Right lobe of liver (tissue), 6 donors: ENCODE data around the gene SWAP70. TPM values are rescaled to one million over a fixed set of nuclear protein-coding genes. Genes with fewer than 3 reads are reported as not detected.
A peak's percentile ranks its signal among the peaks of the same experiment; 100 is the strongest.

ENCODE experiments used
- ATAC-seq, 4 donors: fragments of 200-7000 bp; cut with Tn5 transposase; one replicate each; pipeline ENCODE4 v1.9.1; 2020; ENCODE audit warnings: mild to moderate bottlenecking in 4 of 4, moderate library complexity in 4 of 4
- DNase-seq, 3 donors: peaks; one replicate each; pipeline ENCODE4 v3.0.0-alpha.2; 2020
- H3K27ac ChIP-seq, 3 donors: fragments of 200-600 bp; one replicate each; pipeline ENCODE4 v1.8.0; 2022
- H3K27me3 ChIP-seq, 2 donors: fragments of 200-600 bp; one replicate each; pipeline ENCODE4 v1.8.0; 2022
- H3K36me3 ChIP-seq, 4 donors: fragments of 200-600 bp; sonication (generic) in 1 of 4; one replicate each; pipeline versions ENCODE4 v1.5.1 to v1.8.0; 2017 to 2022; ENCODE audit warnings: control low read depth in 1 of 4
- H3K4me1 ChIP-seq, 4 donors: fragments of 200-600 bp; sonication (generic) in 1 of 4; one replicate each; pipeline versions ENCODE4 v1.5.1 to v1.8.0; 2017 to 2022; ENCODE audit warnings: control low read depth in 1 of 4
- H3K4me3 ChIP-seq, 3 donors: fragments of 200-600 bp; one replicate each; pipeline ENCODE4 v1.8.0; 2022
- H3K9me3 ChIP-seq, 4 donors: fragments of 200-600 bp; sonication (generic) in 1 of 4; one replicate each; pipeline versions ENCODE4 v1.5.1 to v1.8.0; 2017 to 2022; ENCODE audit warnings: control low read depth in 1 of 4
- CTCF ChIP-seq, 4 donors: fragments of 200-600 bp in 3 of 4; fragments of 450-650 bp in 1 of 4; IDR thresholded peaks; one replicate each; pipeline versions ENCODE4 v1.5.1 to v1.8.0; 2016 to 2022; ENCODE audit warnings: antibody characterized with exemption in 4 of 4, mild to moderate bottlenecking in 2 of 4
- POLR2A ChIP-seq: fragments of 450-650 bp; IDR thresholded peaks from one replicate; pipeline ENCODE4 v1.6.1; 2017; ENCODE audit warnings: antibody characterized with exemption, mild to moderate bottlenecking
- WGBS: methylation state at CpG from one replicate; pipeline ENCODE4 v1.1.6; 2018; ENCODE audit warnings: low coverage, low lambda C conversion rate; ENCODE audit not compliant: insufficient coverage; ENCODE audit errors: missing lambda C conversion rate; 5-methylcytosine and 5-hydroxymethylcytosine counted together
- intact Hi-C, 2 donors: fragments of 100-400 bp; cut with DNase I; formaldehyde crosslinking; loops; one replicate each; pipeline versions ENCODE4 v1.11.2 to v1.14.1; 2022
- total RNA-seq, 6 experiments: library from RNA; depleted of rRNA in 2 of 6; stranded (reverse); fragments of >200 nt in 2 of 6; fragmentation: NEBNext Ultra II Directional in 3 of 6; extraction: Animal tissue kit (Norgen Biotek cat#: 25700) in 3 of 6; gene quantifications; one replicate each; pipeline versions ENCODE4 v1.1.0 to v1.2.4, GENCODE V29; 2016 to 2023
- donor health status: DM: no; HTN: yes; CAD: no.
- donor health status: DM: no; HTN: no; CAD: no.
- donor health status: DM: no; HTN: no; CAD: no.
- donor health status: DM: no; HTN: yes; CAD: no.
- donor health status: DM: no; HTN: yes; CAD: no.

SWAP70 gene
- total RNA-seq, 6 experiments from 2014 or later: 3.2 to 13.5 (median 7.4) TPM

GRCh38 chr11:9722893-9723292 lies 59.0 kb downstream of the SWAP70 start:
- ATAC-seq: no peak
- no peak for DNase-seq
- WGBS: 94% methylated on average over 2 of the region's 2 CpGs
- Histone ChIP-seq H3K4me1 (no peaks in the 10 kb centered on the region), H3K9me3 (no peaks in the 10 kb centered on the region), H3K27ac (no peak overlapping the region), H3K27me3 (no peaks in the 10 kb centered on the region), H3K4me3 (no peak overlapping the region), H3K36me3 (no peaks in the 10 kb centered on the region)
- intact Hi-C loops: no loop called here
- TF ChIP-seq CTCF (IDR thresholded peaks at IDR 0.05) (no peak), POLR2A (no peak)

- no peak for DNase-seq
- no peaks in the 10 kb centered on the region for H3K27me3 ChIP-seq
- TF ChIP-seq POLR2A (no peak), CTCF (IDR thresholded peaks at IDR 0.05) (no peak)
- no peaks in the 10 kb centered on the region for H3K4me1 ChIP-seq
- H3K36me3 ChIP-seq: peaks cover 0 to 5% (median 0%) of the 10 kb centered on the region in 4 donors
- ATAC-seq: peak in 1 of 4 donors; percentile 19
- no peak overlapping the region for H3K4me3 ChIP-seq
- no peaks in the 10 kb centered on the region for H3K9me3 ChIP-seq
- 49% methylated on average over 3 of the region's 3 CpGs for WGBS
- intact Hi-C loops: no loop called here
- H3K27ac ChIP-seq: no peak overlapping the region
Observed at GRCh38 chr11:9726321-9727022, 62.6 kb downstream of the SWAP70 start.

DNA sequence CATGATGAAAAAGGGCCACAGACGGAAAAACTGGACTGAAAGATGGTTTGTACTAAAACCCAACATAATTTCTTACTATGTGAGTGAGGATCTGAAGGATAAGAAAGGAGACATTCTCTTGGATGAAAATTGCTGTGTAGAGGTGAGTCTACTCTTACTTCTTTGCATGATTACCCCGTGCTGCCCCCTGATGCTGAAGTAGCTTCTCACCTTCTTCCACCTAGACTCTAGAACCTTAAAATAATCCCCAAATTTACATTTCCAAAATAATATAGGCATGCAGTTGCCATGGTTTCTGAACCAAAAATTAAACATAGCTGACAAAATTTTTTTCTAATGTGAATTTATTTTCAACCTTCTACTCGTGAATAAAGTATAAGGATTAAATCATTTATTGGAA lies 64.2 kb downstream of the SWAP70 start:
- Histone ChIP-seq H3K9me3 (no peaks in the 10 kb centered on the region), H3K27me3 (no peaks in the 10 kb centered on the region), H3K4me1 (no peaks in the 10 kb centered on the region), H3K27ac (no peak overlapping the region), H3K36me3 (peaks cover 0 to 5% (median 0%) of the 10 kb centered on the region in 4 donors), H3K4me3 (no peak overlapping the region)
- intact Hi-C loops: no loop called here
- 86% methylated on average over 3 of the region's 3 CpGs for WGBS
- ATAC-seq: no peak
- DNase-seq: no peak
- TF ChIP-seq CTCF (IDR thresholded peaks at IDR 0.05) (no peak), POLR2A (no peak)

GRCh38 chr11:9731256-9731655 lies 67.4 kb downstream of the SWAP70 start:
- no peak for DNase-seq
- WGBS: 80% methylated on average over 1 of the region's 1 CpG
- Histone ChIP-seq H3K4me3 (no peak overlapping the region), H3K36me3 (peaks cover 0 to 5% (median 2%) of the 10 kb centered on the region in 4 donors), H3K27ac (no peak overlapping the region), H3K9me3 (no peaks in the 10 kb centered on the region), H3K4me1 (no peaks in the 10 kb centered on the region), H3K27me3 (no peaks in the 10 kb centered on the region)
- no peak for ATAC-seq
- TF ChIP-seq POLR2A (no peak), CTCF (IDR thresholded peaks at IDR 0.05) (no peak)
- intact Hi-C loops: no loop called here
